Central memory CD8-positive, alpha-beta T cell (primary cell): ENCODE measurements around the gene COL15A1.

Experiments used
- ATAC-seq: fragments of 150-1000 bp; cut with Tn5 transposase; replicated peaks from 2 replicates; pipeline ENCODE4 v1.10.0; 2022; ENCODE audit warnings: mild to moderate bottlenecking, moderate FRiP score, moderate number of reproducible peaks; ENCODE audit not compliant: poor library complexity, severe bottlenecking; ENCODE audit errors: extremely low read depth
- DNase-seq, 2 donors: peaks; one replicate each; pipeline ENCODE4 v3.0.0; 2021; ENCODE audit warnings: low spot score in 2 of 2
- H3K27ac Mint-ChIP-seq: one replicate; pipeline ENCODE4 v1.8.0; 2022; ENCODE audit warnings: low read depth, mild to moderate bottlenecking, moderate library complexity, mixed read lengths
- H3K27me3 Mint-ChIP-seq: one replicate; pipeline ENCODE4 v1.8.0; 2022; ENCODE audit warnings: mixed read lengths
- H3K36me3 Mint-ChIP-seq: one replicate; pipeline ENCODE4 v1.8.0; 2022; ENCODE audit warnings: mild to moderate bottlenecking, moderate library complexity, mixed read lengths; ENCODE audit not compliant: insufficient read depth
- H3K4me1 Mint-ChIP-seq: one replicate; pipeline ENCODE4 v1.8.0; 2022; ENCODE audit warnings: mixed read lengths
- H3K4me3 Mint-ChIP-seq: one replicate; pipeline ENCODE4 v1.8.0; 2022; ENCODE audit warnings: mild to moderate bottlenecking, moderate library complexity, mixed read lengths
- H3K9me3 Mint-ChIP-seq: one replicate; pipeline ENCODE4 v1.8.0; 2022; ENCODE audit warnings: mixed read lengths

The COL15A1 gene

GRCh38 chr9:98921732-98922131, 22.0 kb upstream of the COL15A1 start:
- Mint-ChIP-seq H3K27me3 (peaks cover 28% of the 10 kb centered on the region), H3K4me3 (no peak overlapping the region), H3K27ac (no peak overlapping the region), H3K36me3 (no peaks in the 10 kb centered on the region), H3K4me1 (no peaks in the 10 kb centered on the region), H3K9me3 (no peaks in the 10 kb centered on the region)
- no peak for ATAC-seq
- no peak for DNase-seq

GRCh38 chr9:98922721-98923435, 20.8 kb upstream of the COL15A1 start:
- Mint-ChIP-seq H3K36me3 (no peaks in the 10 kb centered on the region), H3K9me3 (no peaks in the 10 kb centered on the region), H3K27me3 (peaks cover 40% of the 10 kb centered on the region), H3K4me3 (no peak overlapping the region), H3K4me1 (no peaks in the 10 kb centered on the region), H3K27ac (no peak overlapping the region)
- DNase-seq (no peak), ATAC-seq (no peak)

- no peak overlapping the region for H3K4me3 Mint-ChIP-seq
- H3K4me1 Mint-ChIP-seq: no peaks in the 10 kb centered on the region
- H3K27ac Mint-ChIP-seq: no peak overlapping the region
- H3K27me3 Mint-ChIP-seq: peaks cover 47% of the 10 kb centered on the region
- no peak for ATAC-seq
- H3K9me3 Mint-ChIP-seq: no peaks in the 10 kb centered on the region
- no peak for DNase-seq
- H3K36me3 Mint-ChIP-seq: no peaks in the 10 kb centered on the region
Measured at GRCh38 chr9:98923451-98924123, 20.1 kb upstream of the COL15A1 start.

GRCh38 chr9:98924946-98925820, 18.5 kb upstream of the COL15A1 start:
- no peak overlapping the region for H3K4me3 Mint-ChIP-seq
- no peak overlapping the region for H3K27ac Mint-ChIP-seq
- ATAC-seq (no peak), DNase-seq (no peak)
- no peaks in the 10 kb centered on the region for H3K36me3 Mint-ChIP-seq
- H3K9me3 Mint-ChIP-seq: no peaks in the 10 kb centered on the region
- peaks cover 57% of the 10 kb centered on the region for H3K27me3 Mint-ChIP-seq
- no peaks in the 10 kb centered on the region for H3K4me1 Mint-ChIP-seq

- Mint-ChIP-seq H3K4me1 (no peaks in the 10 kb centered on the region), H3K36me3 (no peaks in the 10 kb centered on the region), H3K27me3 (peaks cover 65% of the 10 kb centered on the region), H3K9me3 (no peaks in the 10 kb centered on the region), H3K27ac (no peak overlapping the region), H3K4me3 (no peak overlapping the region)
- ATAC-seq (no peak), DNase-seq (no peak)
Measured at GRCh38 chr9:98925956-98926355, 17.8 kb upstream of the COL15A1 start.

- Mint-ChIP-seq H3K36me3 (no peaks in the 10 kb centered on the region), H3K27ac (no peak overlapping the region), H3K4me1 (no peaks in the 10 kb centered on the region), H3K9me3 (no peaks in the 10 kb centered on the region), H3K27me3 (peaks cover 70% of the 10 kb centered on the region), H3K4me3 (no peak overlapping the region)
- DNase-seq (no peak), ATAC-seq (no peak)
Measured at GRCh38 chr9:98927724-98928123, 16.0 kb upstream of the COL15A1 start.

GRCh38 chr9:98929071-98929470, 14.6 kb upstream of the COL15A1 start:
- DNase-seq (no peak), ATAC-seq (no peak)
- Mint-ChIP-seq H3K4me1 (no peaks in the 10 kb centered on the region), H3K36me3 (no peaks in the 10 kb centered on the region), H3K9me3 (no peaks in the 10 kb centered on the region), H3K27me3 (peaks cover 79% of the 10 kb centered on the region), H3K27ac (no peak overlapping the region), H3K4me3 (no peak overlapping the region)

GRCh38 chr9:98929895-98930341, 13.8 kb upstream of the COL15A1 start:
- no peak for ATAC-seq
- no peak for DNase-seq
- H3K36me3 Mint-ChIP-seq: no peaks in the 10 kb centered on the region
- peaks cover 83% of the 10 kb centered on the region for H3K27me3 Mint-ChIP-seq
- H3K9me3 Mint-ChIP-seq: no peaks in the 10 kb centered on the region
- no peaks in the 10 kb centered on the region for H3K4me1 Mint-ChIP-seq
- H3K27ac Mint-ChIP-seq: no peak overlapping the region
- H3K4me3 Mint-ChIP-seq: no peak overlapping the region

GRCh38 chr9:98930792-98931191, 12.9 kb upstream of the COL15A1 start:
- DNase-seq (no peak), ATAC-seq (no peak)
- peaks cover 82% of the 10 kb centered on the region for H3K27me3 Mint-ChIP-seq
- no peak overlapping the region for H3K27ac Mint-ChIP-seq
- no peak overlapping the region for H3K4me3 Mint-ChIP-seq
- no peaks in the 10 kb centered on the region for H3K4me1 Mint-ChIP-seq
- no peaks in the 10 kb centered on the region for H3K36me3 Mint-ChIP-seq
- no peaks in the 10 kb centered on the region for H3K9me3 Mint-ChIP-seq

GRCh38 chr9:98931600-98932389, 11.9 kb upstream of the COL15A1 start:
- no peak for DNase-seq
- no peak overlapping the region for H3K4me3 Mint-ChIP-seq
- no peaks in the 10 kb centered on the region for H3K36me3 Mint-ChIP-seq
- no peaks in the 10 kb centered on the region for H3K9me3 Mint-ChIP-seq
- H3K27me3 Mint-ChIP-seq: peaks cover 82% of the 10 kb centered on the region
- ATAC-seq: no peak
- H3K27ac Mint-ChIP-seq: no peak overlapping the region
- no peaks in the 10 kb centered on the region for H3K4me1 Mint-ChIP-seq

GRCh38 chr9:98933185-98933584, 10.5 kb upstream of the COL15A1 start:
- H3K9me3 Mint-ChIP-seq: no peaks in the 10 kb centered on the region
- no peak overlapping the region for H3K4me3 Mint-ChIP-seq

GRCh38 chr9:98933890-98934289, 9.8 kb upstream of the COL15A1 start:
- DNase-seq (no peak), ATAC-seq (no peak)
- Mint-ChIP-seq H3K27ac (no peak overlapping the region), H3K4me3 (no peak overlapping the region), H3K4me1 (no peaks in the 10 kb centered on the region), H3K36me3 (no peaks in the 10 kb centered on the region), H3K9me3 (no peaks in the 10 kb centered on the region), H3K27me3 (peaks cover 82% of the 10 kb centered on the region)

More at GRCh38 chr9:98933185-98933584, 10.5 kb upstream of the COL15A1 start:
- peaks cover 82% of the 10 kb centered on the region for H3K27me3 Mint-ChIP-seq
- H3K36me3 Mint-ChIP-seq: no peaks in the 10 kb centered on the region
- no peak overlapping the region for H3K27ac Mint-ChIP-seq
- no peak for ATAC-seq
- H3K4me1 Mint-ChIP-seq: no peaks in the 10 kb centered on the region
- no peak for DNase-seq
